ENCODE data around the gene TMEM89. TPM values are rescaled to one million over a fixed set of nuclear protein-coding genes. Genes with fewer than 3 reads are reported as not detected.

The TMEM89 gene
- total and polyA plus RNA-seq, 2 of the 13 experiments (the other 11 are each of a cell fraction or from before 2014, with no cell fraction given), result 0.31 to 0.59 TPM

- TF ChIP-seq PRDM4 (CRISPR knock-in tag; IDR thresholded peaks at IDR 0.05; ENCODE audit: borderline replicate concordance) (no peak), ZFX (CRISPR knock-in tag; IDR thresholded peaks at IDR 0.05; ENCODE audit: low read depth) (peak; percentile 92), NFIC (IDR thresholded peaks at IDR 0.05; ENCODE audit: low read length) (no peak), ARNT (IDR thresholded peaks at IDR 0.05) (no peak), ZBTB7B (CRISPR knock-in tag; IDR thresholded peaks at IDR 0.05) (peak; percentile 57; the same call in 1 of the 2 replicates), GFI1 (CRISPR knock-in tag; IDR thresholded peaks at IDR 0.05; ENCODE audit: borderline replicate concordance) (no peak; the same call in 1 of the 2 replicates), BATF2 (CRISPR knock-in tag; IDR thresholded peaks at IDR 0.05) (peak; percentile 83; the same call in 1 of the 2 replicates), CREB3 (CRISPR knock-in tag; IDR thresholded peaks at IDR 0.05) (peak; percentile 83; the same call in 1 of the 2 replicates), ZNF576 (CRISPR knock-in tag; IDR thresholded peaks at IDR 0.05) (no peak), ZNF276 (CRISPR knock-in tag; IDR thresholded peaks at IDR 0.05; ENCODE audit: low read depth) (0 out of 2 replicates have a peak, but pooled peaks have one; percentile 24), SCMH1 (CRISPR knock-in tag; IDR thresholded peaks at IDR 0.05; ENCODE audit: borderline replicate concordance) (no peak), ZNF318 (CRISPR knock-in tag; IDR thresholded peaks at IDR 0.05) (no peak)
These were observed 13.9 kb upstream of the TMEM89 start, which contains the start of gene SLC26A6 (continued) for GRCh38 chr3:48635222-48636021.
